SU-DHL-6 (cell line): Measurements from ENCODE around the gene GKN2.

Experiments
- H2AFZ ChIP-seq: fragments of 200-600 bp; sonication (generic); 2 replicates; pipeline ENCODE4 v1.6.1; 2014; ENCODE audit warnings: low read depth, mild to moderate bottlenecking, moderate library complexity, mixed read lengths, antibody characterized with exemption, low read length; ENCODE audit not compliant: severe bottlenecking
- H3F3A ChIP-seq: fragments of 200-600 bp; shearing (Covaris generic); 2 replicates; pipeline ENCODE4 v1.6.0; 2016; ENCODE audit warnings: antibody characterized with exemption, mild to moderate bottlenecking; ENCODE audit not compliant: insufficient read depth
- H3K27ac ChIP-seq: fragments of 200-600 bp; sonication (generic); 2 replicates; pipeline ENCODE4 v1.5.1; 2016; ENCODE audit warnings: low read depth, mild to moderate bottlenecking, low read length, moderate library complexity, mixed read lengths
- H3K27me3 ChIP-seq: fragments of 200-600 bp; sonication (generic), shearing (Covaris generic); 2 replicates; pipeline ENCODE4 v1.6.0; 2014; ENCODE audit warnings: mild to moderate bottlenecking, low read length
- H3K36me3 ChIP-seq: fragments of 200-600 bp; sonication (generic); 2 replicates; pipeline ENCODE4 v1.6.1; 2014; ENCODE audit warnings: mild to moderate bottlenecking, low read length, mixed read lengths
- H3K4me2 ChIP-seq: fragments of 300-600, 200-600 bp; shearing (Covaris generic), sonication (generic); 2 replicates; pipeline ENCODE4 v1.6.0; 2014; ENCODE audit warnings: low read length, low read depth, mild to moderate bottlenecking; ENCODE audit not compliant: poor library complexity, severe bottlenecking
- H3K4me3 ChIP-seq: fragments of 200-600 bp; sonication (generic); 2 replicates; pipeline ENCODE4 v1.5.1; 2014; ENCODE audit warnings: antibody characterized with exemption, low read length, mild to moderate bottlenecking, mixed read lengths; ENCODE audit not compliant: insufficient read depth, poor library complexity, severe bottlenecking
- H3K79me2 ChIP-seq: fragments of 200-600 bp; sonication (generic); 2 replicates; pipeline ENCODE4 v1.6.1; 2014; ENCODE audit warnings: mild to moderate bottlenecking, low read length, moderate library complexity; ENCODE audit not compliant: insufficient read depth
- H3K9ac ChIP-seq: fragments of 200-600 bp; sonication (generic); 2 replicates; pipeline ENCODE4 v1.7.0; 2014; ENCODE audit warnings: mild to moderate bottlenecking, low read length
- H3K9me2 ChIP-seq: fragments of 200-600 bp; sonication (generic); replicated peaks from 2 replicates; pipeline ENCODE4 v1.6.1; 2014; ENCODE audit warnings: low read length; ENCODE audit not compliant: insufficient read depth
- H3K9me3 ChIP-seq: fragments of 200-600 bp; sonication (generic); 2 replicates; pipeline ENCODE4 v1.6.1; 2014; ENCODE audit warnings: low read length, mixed read lengths; ENCODE audit not compliant: insufficient read depth
- H4K20me1 ChIP-seq: fragments of 200-600 bp; sonication (generic); 2 replicates; pipeline ENCODE4 v1.6.1; 2014; ENCODE audit warnings: low read depth, mild to moderate bottlenecking, antibody characterized with exemption, low read length, moderate library complexity, mixed read lengths
- CTCF ChIP-seq: fragments of 200-600 bp; sonication (generic); IDR thresholded peaks from one replicate; pipeline ENCODE4 v1.5.1; 2017; ENCODE audit warnings: antibody characterized with exemption, mild to moderate bottlenecking, low read length, moderate library complexity; ENCODE audit not compliant: insufficient read depth, poor library complexity, severe bottlenecking
- EZH2phosphoT487 ChIP-seq: fragments of 200-600 bp; sonication (generic), shearing (Covaris generic); conservative IDR thresholded peaks from 2 replicates; pipeline ENCODE4 v1.6.1; 2018; ENCODE audit warnings: mild to moderate bottlenecking, antibody characterized with exemption, low read length, moderate library complexity, mixed read lengths

GKN2 gene

DNA sequence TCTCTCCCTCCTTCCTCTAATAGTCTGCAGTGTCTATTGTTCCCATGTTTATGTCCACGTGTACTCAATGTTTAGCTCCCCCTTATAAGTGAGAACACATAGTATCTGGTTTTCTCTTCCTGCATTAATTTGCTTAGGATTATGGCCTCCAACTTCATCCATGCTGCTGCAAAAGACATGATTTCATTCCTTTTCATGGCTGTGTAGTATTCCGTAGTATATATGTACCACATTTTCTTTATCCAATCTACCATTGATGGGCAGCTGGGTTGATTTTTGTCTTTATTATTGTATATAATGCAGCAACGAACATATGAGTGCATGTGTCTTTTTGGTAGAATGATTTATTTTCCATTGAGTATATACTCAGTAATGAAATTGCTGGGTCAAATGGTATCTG, 13.8 kb downstream of the GKN2 start:
- no peak for TF ChIP-seq EZH2phosphoT487
- no peak for TF ChIP-seq CTCF
- H3K9ac ChIP-seq, result no peak overlapping the region
- no peak overlapping the region for H3K4me2 ChIP-seq
- no peak overlapping the region for H3K4me3 ChIP-seq
- H2AFZ ChIP-seq, result no peak overlapping the region
- H3K27ac ChIP-seq, result no peak overlapping the region
- H4K20me1 ChIP-seq, result no peaks in the 10 kb centered on the region
- H3K36me3 ChIP-seq, result no peaks in the 10 kb centered on the region
- no peaks in the 10 kb centered on the region for H3K27me3 ChIP-seq
- H3K9me2 ChIP-seq, result no peaks in the 10 kb centered on the region
- H3K79me2 ChIP-seq, result no peaks in the 10 kb centered on the region
- no peaks in the 10 kb centered on the region for H3K9me3 ChIP-seq
- H3F3A ChIP-seq, result no peaks in the 10 kb centered on the region

GRCh38 chr2:68937346-68938055, 15.2 kb downstream of the GKN2 start:
- Histone ChIP-seq H4K20me1 (no peaks in the 10 kb centered on the region), H3K27me3 (no peaks in the 10 kb centered on the region), H3K9me3 (no peaks in the 10 kb centered on the region), H3K79me2 (no peaks in the 10 kb centered on the region), H3K4me2 (no peak overlapping the region), H3K36me3 (no peaks in the 10 kb centered on the region), H3K9me2 (no peaks in the 10 kb centered on the region), H3K4me3 (no peak overlapping the region), H3F3A (no peaks in the 10 kb centered on the region), H3K9ac (no peak overlapping the region), H2AFZ (no peak overlapping the region), H3K27ac (no peak overlapping the region)
- TF ChIP-seq EZH2phosphoT487, result no peak
- TF ChIP-seq CTCF, result no peak

- Histone ChIP-seq H3K9me3 (no peaks in the 10 kb centered on the region), H3K79me2 (no peaks in the 10 kb centered on the region), H3K9me2 (no peaks in the 10 kb centered on the region), H3K27ac (no peak overlapping the region), H3K9ac (no peak overlapping the region), H3F3A (no peaks in the 10 kb centered on the region), H3K36me3 (no peaks in the 10 kb centered on the region), H2AFZ (no peak overlapping the region), H3K4me3 (no peak overlapping the region), H4K20me1 (no peaks in the 10 kb centered on the region), H3K27me3 (no peaks in the 10 kb centered on the region), H3K4me2 (no peak overlapping the region)
- TF ChIP-seq CTCF (no peak), EZH2phosphoT487 (no peak)
Measured at GRCh38 chr2:68936889-68937288, 15.8 kb downstream of the GKN2 start.
